MG63 (cell line): ENCODE data around the gene MEGF10. TPM values are rescaled to one million over a fixed set of nuclear protein-coding genes. Genes with fewer than 3 reads are reported as not detected.
A peak's percentile ranks its signal among the peaks of the same experiment; 100 is the strongest.

Experiments used
- DNase-seq: peaks from one replicate; pipeline ENCODE4 v3.0.0-alpha.2; 2020
- H3K27me3 ChIP-seq: fragments of 250-450 bp; sonication (Bioruptor Pico); 2 replicates; pipeline ENCODE4 v1.5.1; 2020; ENCODE audit warnings: mild to moderate bottlenecking, moderate library complexity
- H3K36me3 ChIP-seq: fragments of 250-450 bp; sonication (Bioruptor Pico); 2 replicates; pipeline ENCODE4 v1.5.1; 2020; ENCODE audit warnings: mild to moderate bottlenecking, moderate library complexity
- H3K4me3 ChIP-seq: fragments of 250-450 bp; sonication (Bioruptor Pico); 2 replicates; pipeline ENCODE4 v1.5.1; 2020; ENCODE audit warnings: mild to moderate bottlenecking, moderate library complexity
- H3K9me3 ChIP-seq: fragments of 250-450 bp; sonication (Bioruptor Pico); 2 replicates; pipeline ENCODE4 v1.5.1; 2020; ENCODE audit warnings: mild to moderate bottlenecking, moderate library complexity
- total RNA-seq: library from RNA; depleted of rRNA; stranded (reverse); fragments of >200 nt; shearing (Covaris generic); gene quantifications from 2 replicates; pipeline ENCODE4 v1.2.3, GENCODE V29; 2014; ENCODE audit warnings: low replicate concordance

MEGF10 gene
- total RNA-seq, 1 experiment from 2014 or later = not detected

DNA sequence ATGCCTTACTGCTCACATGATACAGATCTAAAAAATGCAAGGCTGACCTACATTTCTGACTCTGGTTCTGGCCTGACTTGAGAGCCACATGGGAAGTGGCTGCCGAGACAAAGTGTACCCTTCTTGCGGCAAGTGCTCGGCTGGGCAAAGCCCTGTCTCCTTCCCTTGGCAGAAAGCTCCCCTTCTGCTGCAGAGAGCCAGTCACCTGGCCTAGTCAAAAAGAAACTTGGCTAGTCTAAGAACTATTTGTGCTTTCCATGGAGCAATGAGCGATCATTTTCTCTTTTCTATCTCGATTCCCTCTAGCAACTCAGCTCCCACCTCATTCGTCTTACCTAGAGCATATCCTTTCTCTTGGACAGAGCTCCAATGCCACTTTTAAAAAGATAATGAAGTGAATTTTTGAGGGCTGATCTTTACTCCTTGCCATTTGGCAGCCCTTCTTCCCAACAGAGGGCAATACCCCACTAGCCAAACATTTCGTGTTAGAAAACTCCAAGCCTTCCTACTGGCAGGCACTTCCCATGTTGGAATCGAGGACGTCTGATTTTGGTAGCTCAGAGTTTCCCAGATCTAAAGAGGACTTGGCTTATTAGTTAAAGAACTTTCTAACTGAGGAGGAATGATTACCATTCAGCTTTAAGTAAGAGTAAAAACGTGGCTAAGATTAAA, 118.8 kb downstream of the MEGF10 start:
- peak overlapping the region; percentile 23; the same call in 1 of the 2 replicates for H3K4me3 ChIP-seq
- no peaks in the 10 kb centered on the region for H3K27me3 ChIP-seq
- H3K9me3 ChIP-seq = no peaks in the 10 kb centered on the region
- DNase-seq = no peak
- H3K36me3 ChIP-seq = no peaks in the 10 kb centered on the region

DNA sequence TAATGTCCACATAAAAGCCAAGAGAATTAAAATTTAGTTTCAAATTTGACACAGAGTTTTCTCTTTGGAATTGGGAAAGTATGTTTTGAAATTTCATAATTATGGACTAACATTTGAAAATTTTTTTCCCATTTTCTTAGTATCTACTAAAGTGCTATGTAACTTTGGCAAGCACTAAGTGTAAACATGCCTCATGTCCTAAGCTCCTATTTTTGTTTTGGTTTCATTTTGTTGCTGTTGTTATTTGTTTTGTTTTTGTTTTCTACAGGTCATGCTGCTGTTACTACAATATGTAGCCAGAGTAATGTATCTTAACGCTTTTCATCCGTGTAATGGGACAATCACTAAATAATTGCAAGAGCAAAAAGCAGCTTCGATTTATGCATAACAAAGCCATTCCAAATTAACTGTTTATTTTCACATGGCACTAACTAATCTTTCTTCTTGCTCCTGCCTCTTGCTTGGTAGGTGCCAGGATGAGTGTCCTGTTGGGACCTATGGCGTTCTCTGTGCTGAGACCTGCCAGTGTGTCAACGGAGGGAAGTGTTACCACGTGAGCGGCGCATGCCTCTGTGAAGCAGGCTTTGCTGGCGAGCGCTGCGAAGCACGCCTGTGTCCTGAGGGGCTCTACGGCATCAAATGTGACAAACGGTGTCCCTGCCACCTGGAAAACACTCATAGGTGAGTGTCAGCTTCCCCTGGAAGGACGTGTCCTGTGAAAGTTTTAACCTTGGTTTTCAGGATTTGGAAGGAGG, 119.5 kb downstream of the MEGF10 start:
- Histone ChIP-seq H3K9me3 (no peaks in the 10 kb centered on the region), H3K4me3 (peak overlapping the region; percentile 23)

DNA sequence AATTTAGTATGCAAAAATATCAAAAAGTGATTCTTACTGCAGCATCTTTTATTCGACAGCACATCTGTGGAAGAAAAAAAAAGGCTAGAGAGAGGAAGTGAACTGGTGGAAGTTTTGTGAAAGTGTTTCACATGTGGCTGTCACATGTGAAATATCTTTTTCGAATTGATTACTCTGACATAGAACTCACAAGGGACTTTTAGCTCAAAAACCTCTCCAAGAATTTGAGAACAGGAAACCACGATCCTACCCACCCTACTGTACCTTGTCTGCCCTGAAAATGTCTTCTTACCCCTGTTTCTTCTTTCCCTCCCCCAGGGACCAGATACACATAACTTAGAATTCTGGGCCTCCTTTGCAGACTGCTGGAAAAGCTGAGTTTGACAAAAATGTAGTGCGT, 120.4 kb downstream of the MEGF10 start:
- H3K4me3 ChIP-seq = no peak overlapping the region
- DNase-seq = no peak
- no peaks in the 10 kb centered on the region for H3K36me3 ChIP-seq
- H3K9me3 ChIP-seq = no peaks in the 10 kb centered on the region
- no peaks in the 10 kb centered on the region for H3K27me3 ChIP-seq

More for the DNA sequence above, 119.5 kb downstream of the MEGF10 start:
- Histone ChIP-seq H3K36me3 (no peaks in the 10 kb centered on the region), H3K27me3 (no peaks in the 10 kb centered on the region)
- DNase-seq = no peak

DNA sequence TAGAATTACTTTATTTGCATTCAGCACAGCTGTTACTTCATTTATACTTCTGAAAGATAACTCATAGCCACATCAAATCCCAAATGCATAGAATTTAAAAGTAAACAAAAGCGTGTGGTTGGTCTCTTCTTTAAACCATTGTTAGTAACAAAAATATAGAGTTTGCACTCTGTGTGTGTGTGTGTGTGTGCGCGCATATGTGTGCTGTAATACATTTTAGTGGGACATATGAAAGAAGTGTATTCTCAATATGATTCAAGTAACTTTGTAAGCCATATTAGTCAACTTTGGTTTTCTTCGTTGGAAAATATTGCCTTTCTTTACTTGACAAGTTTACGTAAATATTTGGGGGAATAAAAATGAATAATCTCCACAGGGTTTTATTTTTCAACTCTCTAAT, 120.8 kb downstream of the MEGF10 start:
- no peak for DNase-seq
- H3K4me3 ChIP-seq = no peak overlapping the region
- H3K9me3 ChIP-seq = no peaks in the 10 kb centered on the region
- H3K36me3 ChIP-seq = no peaks in the 10 kb centered on the region
- H3K27me3 ChIP-seq = no peaks in the 10 kb centered on the region

DNA sequence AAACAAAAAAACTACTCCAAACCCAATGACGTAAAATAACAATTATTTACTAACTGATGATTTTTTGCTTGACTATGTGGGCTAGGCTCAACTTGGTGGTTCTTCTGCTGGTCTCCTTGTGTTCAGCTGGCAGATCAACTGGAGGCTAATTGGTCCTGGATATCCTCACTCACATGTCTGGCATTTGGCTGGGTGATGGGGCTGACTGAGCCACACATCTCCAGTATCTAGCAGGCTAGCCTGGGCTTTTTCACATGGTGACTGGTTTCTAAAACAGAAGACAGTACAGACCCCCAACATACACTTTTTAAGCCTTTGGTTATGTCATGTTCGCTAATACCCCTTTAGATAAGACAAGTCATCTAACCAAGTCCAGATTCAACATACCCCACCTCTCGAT, 122.1 kb downstream of the MEGF10 start:
- no peaks in the 10 kb centered on the region for H3K9me3 ChIP-seq
- no peaks in the 10 kb centered on the region for H3K36me3 ChIP-seq
- H3K27me3 ChIP-seq = no peaks in the 10 kb centered on the region
- no peak overlapping the region for H3K4me3 ChIP-seq
- DNase-seq = no peak

DNA sequence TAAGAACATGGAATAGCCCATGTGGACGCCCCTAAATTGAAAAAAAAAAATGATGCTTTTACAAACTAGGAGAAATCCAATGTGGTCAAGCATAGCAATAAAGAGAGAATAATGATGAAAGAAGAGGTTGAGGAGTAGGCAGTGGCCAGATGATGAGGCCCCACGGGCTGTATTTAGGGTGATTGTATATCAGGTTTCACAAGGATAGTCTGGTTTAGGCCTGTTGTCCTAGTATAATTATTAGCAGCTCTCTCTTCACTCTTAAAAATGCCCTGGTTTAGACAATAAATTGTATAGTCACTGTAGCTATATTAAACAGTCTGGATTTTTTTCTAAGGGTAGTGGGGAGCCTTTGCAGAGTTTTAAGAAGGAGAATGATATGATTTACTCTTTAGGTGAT, 124.4 kb downstream of the MEGF10 start:
- Histone ChIP-seq H3K4me3 (no peak overlapping the region), H3K27me3 (no peaks in the 10 kb centered on the region), H3K36me3 (no peaks in the 10 kb centered on the region), H3K9me3 (no peaks in the 10 kb centered on the region)
- DNase-seq = no peak

DNA sequence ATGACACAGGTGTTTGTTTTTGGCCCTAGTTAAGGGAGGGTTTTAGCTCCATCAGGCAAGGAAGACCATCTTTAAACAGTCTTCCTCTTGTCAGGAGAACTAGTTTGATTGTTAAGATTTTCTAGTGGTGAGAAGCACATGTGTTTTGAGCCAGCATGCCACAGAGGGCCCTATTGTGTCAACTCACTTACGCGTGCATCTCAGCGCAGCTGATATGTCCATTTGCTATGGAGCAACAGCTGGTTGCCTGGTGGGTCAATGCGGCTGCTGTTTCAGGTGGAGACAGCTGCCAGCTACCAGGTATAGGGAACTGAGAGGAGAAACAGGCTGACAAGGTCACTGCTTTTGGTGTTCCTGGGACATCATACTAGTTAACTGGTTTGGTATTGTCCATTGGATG, 126.3 kb downstream of the MEGF10 start:
- no peaks in the 10 kb centered on the region for H3K9me3 ChIP-seq
- H3K4me3 ChIP-seq = no peak overlapping the region
- 0 out of 2 replicates have a peak, but pooled peaks cover 4% of the 10 kb centered on the region for H3K27me3 ChIP-seq
- no peak for DNase-seq
- H3K36me3 ChIP-seq = no peaks in the 10 kb centered on the region

DNA sequence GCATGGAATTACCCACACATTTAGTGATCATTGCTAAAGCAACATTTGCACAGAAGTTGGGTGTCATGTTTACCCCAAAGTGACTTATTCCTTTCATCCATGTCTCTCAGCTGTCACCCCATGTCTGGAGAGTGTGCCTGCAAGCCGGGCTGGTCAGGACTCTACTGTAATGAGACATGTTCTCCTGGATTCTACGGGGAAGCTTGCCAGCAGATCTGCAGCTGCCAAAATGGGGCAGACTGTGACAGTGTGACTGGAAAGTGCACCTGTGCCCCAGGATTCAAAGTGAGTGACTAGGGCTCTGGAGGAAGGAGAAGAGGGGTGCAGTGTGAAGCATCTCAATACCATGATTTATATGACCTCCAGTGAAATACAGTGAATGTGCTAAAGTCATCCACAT, 126.9 kb downstream of the MEGF10 start:
- Histone ChIP-seq H3K36me3 (no peaks in the 10 kb centered on the region), H3K9me3 (no peaks in the 10 kb centered on the region), H3K27me3 (0 out of 2 replicates have a peak, but pooled peaks cover 4% of the 10 kb centered on the region), H3K4me3 (no peak overlapping the region)
- DNase-seq = no peak

DNA sequence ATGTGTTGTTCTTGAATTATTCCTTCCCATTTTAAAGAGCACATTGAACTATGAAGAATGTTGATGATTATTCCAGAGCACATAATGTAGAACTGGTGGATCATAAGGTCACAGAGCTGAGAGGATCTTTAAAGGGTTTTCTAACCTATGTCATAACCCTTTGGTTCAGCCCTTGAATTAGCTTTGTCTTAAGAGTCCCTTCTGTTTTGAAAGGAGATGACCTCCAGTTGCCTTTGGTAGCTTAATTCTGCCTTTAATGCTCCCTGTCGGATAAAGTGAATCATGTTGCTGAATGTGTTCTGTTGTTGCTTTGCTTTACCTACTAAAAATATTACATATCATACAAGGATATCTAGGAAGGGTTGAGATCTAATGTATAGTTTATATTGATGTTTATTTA, 127.8 kb downstream of the MEGF10 start:
- Histone ChIP-seq H3K27me3 (0 out of 2 replicates have a peak, but pooled peaks cover 4% of the 10 kb centered on the region), H3K9me3 (no peaks in the 10 kb centered on the region), H3K4me3 (no peak overlapping the region), H3K36me3 (no peaks in the 10 kb centered on the region)
- no peak for DNase-seq

DNA sequence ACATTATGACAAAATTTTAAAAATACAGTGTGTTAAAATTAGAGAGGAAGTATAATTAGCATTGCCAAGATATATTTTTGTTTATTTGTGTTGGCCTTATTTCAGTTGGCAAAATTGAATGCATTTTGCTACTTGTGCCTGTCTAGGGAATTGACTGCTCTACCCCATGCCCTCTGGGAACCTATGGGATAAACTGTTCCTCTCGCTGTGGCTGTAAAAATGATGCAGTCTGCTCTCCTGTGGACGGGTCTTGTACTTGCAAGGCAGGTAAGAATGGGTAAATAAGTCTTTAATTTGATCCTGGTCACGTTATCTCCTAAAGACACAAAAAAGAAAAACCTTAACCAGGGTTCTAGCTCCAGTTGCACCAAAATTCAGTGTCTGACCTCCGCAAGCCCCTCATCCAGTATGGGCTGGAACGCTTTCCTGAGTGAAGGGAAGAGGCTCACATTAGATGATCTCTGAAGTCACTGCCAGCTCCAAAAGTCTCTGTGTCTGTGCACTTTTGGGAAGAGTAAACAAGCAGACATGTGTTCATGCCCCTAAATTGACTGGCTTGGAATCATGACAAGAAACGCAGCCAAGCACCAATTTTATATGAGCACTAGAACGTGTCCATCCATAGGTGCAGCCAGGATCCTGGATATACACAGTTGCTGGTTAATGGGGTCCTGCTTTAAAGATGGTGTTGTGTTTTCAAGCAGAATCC, 128.5 kb downstream of the MEGF10 start:
- H3K36me3 ChIP-seq = no peaks in the 10 kb centered on the region
- no peak for DNase-seq
- H3K9me3 ChIP-seq = no peaks in the 10 kb centered on the region
- H3K27me3 ChIP-seq = 0 out of 2 replicates have a peak, but pooled peaks cover 6% of the 10 kb centered on the region
- no peak overlapping the region for H3K4me3 ChIP-seq

DNA sequence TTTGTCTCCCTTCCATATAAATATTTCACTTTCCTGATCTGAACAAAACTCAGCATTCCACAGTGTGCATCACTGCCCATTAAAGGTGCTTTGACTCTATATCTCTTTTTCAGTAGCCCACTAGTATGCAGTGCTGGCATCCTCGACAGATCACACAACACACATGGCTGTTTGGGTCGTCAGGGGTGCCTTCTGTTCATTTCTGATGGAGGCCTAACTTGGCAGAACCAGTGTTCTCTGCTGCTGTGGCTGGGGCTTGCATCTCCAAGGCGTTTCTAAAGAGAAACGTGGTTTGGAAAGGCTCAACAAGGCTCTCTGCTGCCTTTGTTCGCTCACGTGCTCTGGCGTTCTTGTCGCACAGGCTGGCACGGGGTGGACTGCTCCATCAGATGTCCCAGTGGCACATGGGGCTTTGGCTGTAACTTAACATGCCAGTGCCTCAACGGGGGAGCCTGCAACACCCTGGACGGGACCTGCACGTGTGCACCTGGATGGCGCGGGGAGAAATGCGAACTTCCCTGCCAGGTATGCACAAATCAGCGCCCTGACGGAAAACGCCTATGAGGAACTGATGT, 129.2 kb downstream of the MEGF10 start:
- Histone ChIP-seq H3K4me3 (no peak overlapping the region), H3K36me3 (no peaks in the 10 kb centered on the region), H3K9me3 (no peaks in the 10 kb centered on the region), H3K27me3 (0 out of 2 replicates have a peak, but pooled peaks cover 8% of the 10 kb centered on the region)
- DNase-seq = no peak

DNA sequence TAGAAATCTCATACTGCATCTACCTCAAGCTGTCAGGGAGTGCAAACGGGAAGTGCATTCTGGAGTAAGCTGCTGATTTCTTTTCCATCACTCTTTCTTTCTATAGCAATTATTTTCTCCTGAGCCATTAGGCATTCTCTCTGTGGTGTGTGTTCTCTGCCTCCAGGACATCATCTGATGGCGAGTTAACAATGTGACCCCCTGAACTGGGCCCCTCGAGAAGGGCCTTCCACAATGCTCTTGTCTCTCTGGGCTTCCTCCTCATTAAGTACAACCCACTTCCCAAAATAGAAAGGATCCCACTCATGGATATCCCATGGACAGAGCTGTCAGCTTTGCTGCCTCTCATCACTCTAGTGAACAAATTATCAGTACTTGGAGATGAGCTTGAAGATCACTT, 130.2 kb downstream of the MEGF10 start:
- Histone ChIP-seq H3K9me3 (no peaks in the 10 kb centered on the region), H3K36me3 (no peaks in the 10 kb centered on the region), H3K4me3 (no peak overlapping the region), H3K27me3 (0 out of 2 replicates have a peak, but pooled peaks cover 8% of the 10 kb centered on the region)
- no peak for DNase-seq

DNA sequence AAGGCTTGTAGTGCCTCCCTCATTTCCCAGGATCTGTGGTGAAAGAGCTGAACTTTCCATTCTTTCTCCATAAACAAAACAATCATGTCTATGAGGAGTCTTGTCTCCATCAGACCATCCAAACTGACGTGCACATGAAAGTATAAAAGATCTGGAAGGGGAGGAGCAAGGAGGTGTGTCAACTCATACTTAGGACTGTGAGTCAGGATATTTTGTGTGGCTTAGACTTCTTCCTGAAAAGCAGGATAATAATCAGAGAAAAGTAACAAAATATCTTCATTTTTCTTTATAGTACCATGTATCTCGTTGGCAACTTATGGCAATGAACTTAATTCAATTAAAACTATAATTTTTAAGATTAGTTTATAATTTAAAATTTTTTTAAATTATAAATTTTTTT, 130.9 kb downstream of the MEGF10 start:
- H3K4me3 ChIP-seq = no peak overlapping the region
- H3K9me3 ChIP-seq = no peaks in the 10 kb centered on the region
- 0 out of 2 replicates have a peak, but pooled peaks cover 8% of the 10 kb centered on the region for H3K27me3 ChIP-seq
- H3K36me3 ChIP-seq = no peaks in the 10 kb centered on the region
- no peak for DNase-seq

DNA sequence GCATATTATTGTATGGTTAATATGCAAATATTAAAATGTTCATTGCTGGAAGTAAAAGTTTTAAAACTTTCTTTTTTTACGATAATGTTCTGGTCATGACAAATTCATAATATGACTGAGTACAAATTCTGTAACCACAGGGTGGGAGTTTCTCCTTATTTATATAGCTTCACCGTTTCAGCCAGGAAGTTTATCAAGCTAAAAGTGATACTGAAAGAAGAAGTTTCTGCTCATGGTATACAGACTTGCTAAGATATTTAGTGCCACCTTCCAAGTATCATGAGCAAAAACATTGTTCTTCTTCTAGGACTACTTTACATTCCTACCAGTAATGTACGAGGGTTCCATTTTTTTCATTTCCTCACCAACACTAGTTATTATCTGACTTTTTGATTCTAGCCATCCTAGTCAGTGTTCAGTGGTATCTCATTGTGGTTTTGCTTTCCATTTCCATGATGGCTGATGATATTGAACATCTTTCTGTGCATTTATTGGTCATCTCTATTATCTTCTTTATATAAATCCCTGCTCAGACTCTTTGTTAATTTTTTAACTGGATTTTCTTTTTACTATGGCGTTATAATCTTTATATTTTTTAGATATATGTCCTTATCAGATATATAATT, 132.7 kb downstream of the MEGF10 start:
- H3K36me3 ChIP-seq = no peaks in the 10 kb centered on the region
- H3K27me3 ChIP-seq = 0 out of 2 replicates have a peak, but pooled peaks cover 8% of the 10 kb centered on the region
- H3K4me3 ChIP-seq = no peak overlapping the region
- no peaks in the 10 kb centered on the region for H3K9me3 ChIP-seq
- DNase-seq = no peak

DNA sequence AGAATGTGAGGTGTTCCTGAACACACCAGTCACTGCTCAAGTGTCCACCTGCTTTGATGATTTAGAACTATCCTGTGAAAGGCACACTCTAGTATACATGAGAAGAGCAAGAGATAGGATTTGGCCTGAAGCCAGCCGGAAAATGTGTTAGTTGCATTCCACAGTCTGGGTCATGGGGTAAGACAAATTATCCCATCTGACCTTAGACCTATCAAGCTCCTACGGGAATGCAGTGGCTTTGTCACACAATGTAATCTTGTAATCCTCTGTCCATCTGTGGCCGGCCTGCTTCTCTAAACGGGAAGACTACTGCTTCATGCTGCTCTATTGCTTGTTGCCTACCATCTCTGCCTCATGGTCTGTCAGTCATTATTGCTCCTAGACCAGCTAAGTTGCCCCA, 134.4 kb downstream of the MEGF10 start:
- Histone ChIP-seq H3K4me3 (no peak overlapping the region), H3K36me3 (no peaks in the 10 kb centered on the region)

DNA sequence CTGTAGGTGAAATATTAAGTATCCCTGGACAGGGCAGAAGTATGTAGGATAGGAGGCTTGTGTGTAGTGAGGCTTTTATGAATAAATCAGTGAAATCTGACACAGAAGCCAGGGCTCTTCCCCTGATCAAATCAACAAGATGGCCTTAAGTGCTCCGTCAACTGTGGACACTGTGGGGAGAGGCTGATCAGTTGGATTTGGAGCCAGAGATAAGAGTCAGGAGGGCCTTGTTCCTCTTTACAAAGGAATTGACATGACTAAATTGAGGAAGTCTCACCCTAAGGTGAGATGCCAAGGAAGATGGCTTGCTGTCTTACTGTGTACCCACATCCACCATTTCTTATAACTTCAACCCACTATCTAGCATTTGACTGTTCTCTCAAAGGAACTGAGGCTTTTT, 135.3 kb downstream of the MEGF10 start:
- H3K9me3 ChIP-seq = no peaks in the 10 kb centered on the region
- H3K36me3 ChIP-seq = no peaks in the 10 kb centered on the region
- H3K27me3 ChIP-seq = 0 out of 2 replicates have a peak, but pooled peaks cover 8% of the 10 kb centered on the region
- no peak for DNase-seq
- no peak overlapping the region for H3K4me3 ChIP-seq

More for the DNA sequence above, 134.4 kb downstream of the MEGF10 start:
- H3K9me3 ChIP-seq = no peaks in the 10 kb centered on the region
- H3K27me3 ChIP-seq = 0 out of 2 replicates have a peak, but pooled peaks cover 8% of the 10 kb centered on the region
- no peak for DNase-seq
